ENCODE data around the gene GON7. TPM values are rescaled to one million over a fixed set of nuclear protein-coding genes. Genes with fewer than 3 reads are reported as not detected.

The GON7 gene
- total and polyA plus RNA-seq, 2 of the 8 experiments (the other 6 are each of a cell fraction or from before 2014, with no cell fraction given) = 3.8 to 9.9 TPM

DNA sequence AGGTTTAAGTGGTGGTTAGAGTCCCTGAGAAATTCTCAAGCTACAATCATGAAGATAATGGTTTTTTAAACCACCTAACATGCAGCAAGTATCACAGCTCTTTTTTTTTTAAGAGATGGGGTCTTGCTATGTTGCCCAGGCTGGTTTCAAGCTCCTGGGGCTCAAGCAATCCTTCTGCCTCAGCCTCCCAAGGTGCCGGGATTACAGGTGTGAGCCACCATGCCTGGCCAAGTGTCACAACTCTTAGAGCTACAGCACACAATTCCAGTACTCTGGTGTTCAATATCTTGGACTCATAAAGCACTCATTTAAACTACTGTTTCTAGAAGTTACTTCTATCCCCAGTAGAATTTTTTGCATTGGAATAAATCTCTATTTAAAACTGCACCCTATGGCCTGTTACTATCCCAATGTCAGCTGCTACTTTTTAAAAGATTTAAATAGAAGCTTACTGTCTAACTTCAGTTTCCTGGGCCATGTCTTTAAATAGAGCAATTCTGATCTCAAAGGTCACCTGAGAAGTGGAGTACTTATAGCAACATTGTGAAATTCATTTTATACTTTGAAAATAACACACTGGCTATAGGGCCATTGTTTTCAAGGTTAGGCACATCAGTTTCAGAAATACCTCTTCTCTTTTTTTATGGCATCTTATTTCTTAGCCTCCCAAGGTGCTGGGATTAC lies 11.4 kb downstream of the GON7 start:
- Histone ChIP-seq H3K36me3 (ENCODE audit: control insufficient read depth in 2 of 4, insufficient read depth in 4 of 4, low read length in 3 of 4) (no peaks in the 10 kb centered on the region), H3K4me3 (ENCODE audit: extremely low read depth in 1 of 4, insufficient read depth in 2 of 4, low read depth in 3 of 4, low read length in 4 of 4) (no peak overlapping the region), H3K23me2 (ENCODE audit: low read depth, low read length) (no peaks in the 10 kb centered on the region), H3K27me3 (replicated peaks in 1 of 4; ENCODE audit: control insufficient read depth in 3 of 4, extremely low read depth in 1 of 4, insufficient read depth in 3 of 4, low read length in 3 of 4) (no peaks in the 10 kb centered on the region), H3K4me2 (ENCODE audit: insufficient read depth in 1 of 2, low read depth in 2 of 2, low read length in 2 of 2) (no peak overlapping the region), H3K56ac (replicated peaks; ENCODE audit: insufficient read length, low read depth, low read length) (no peak overlapping the region), H3K18ac (ENCODE audit: extremely low read depth, low read length) (no peak overlapping the region), H3K27ac (ENCODE audit: low read depth, low read length) (no peak overlapping the region), H2BK5ac (ENCODE audit: low read depth, low read length) (no peak overlapping the region), H3K4ac (replicated peaks; ENCODE audit: insufficient read length, low read depth, low read length) (no peak overlapping the region), H3K4me1 (replicated peaks in 1 of 4; ENCODE audit: control insufficient read depth in 3 of 4, insufficient read depth in 4 of 4, low read length in 3 of 4) (no peaks in the 10 kb centered on the region), H3K9me3 (ENCODE audit: insufficient read depth in 2 of 2, low read depth in 1 of 2, low read length in 1 of 2) (no peaks in the 10 kb centered on the region), H3K9ac (replicated peaks in 1 of 4; ENCODE audit: extremely low read depth in 1 of 4, low read depth in 3 of 4, low read length in 3 of 4) (no peak overlapping the region), H4K5ac (ENCODE audit: insufficient read length, low read depth, low read length) (no peak overlapping the region), H4K91ac (replicated peaks; ENCODE audit: insufficient read length, low read length) (no peak overlapping the region), H2AK5ac (ENCODE audit: low read depth, low read length) (no peak overlapping the region), H2BK20ac (ENCODE audit: low read length) (no peak overlapping the region), H3K23ac (ENCODE audit: insufficient read length) (no peak overlapping the region), H2AFZ (ENCODE audit: low read length) (no peak overlapping the region), H3K79me1 (ENCODE audit: low read depth, low read length) (no peaks in the 10 kb centered on the region), H2BK15ac (ENCODE audit: low read length) (no peak overlapping the region), H2BK12ac (ENCODE audit: low read depth, low read length) (no peak overlapping the region), H2BK120ac (replicated peaks; ENCODE audit: low read depth, low read length) (no peak overlapping the region), H4K20me1 (replicated peaks in 1 of 2; ENCODE audit: control insufficient read depth in 1 of 2, insufficient read depth in 2 of 2, low read length in 2 of 2) (no peaks in the 10 kb centered on the region), H3K14ac (ENCODE audit: insufficient read length) (no peak overlapping the region), H3K79me2 (ENCODE audit: control insufficient read depth in 1 of 2, insufficient read depth in 2 of 2, low read length in 2 of 2) (no peaks in the 10 kb centered on the region), H4K8ac (ENCODE audit: extremely low read depth, insufficient read depth, low read length) (no peak overlapping the region)
- 100% methylated on average over 1 of the region's 1 CpG; no CpG with 5 or more reads in 1 of the 2 experiments for WGBS, 2 experiments (ENCODE audit: extremely low coverage in 1 of 2, insufficient coverage in 1 of 2, insufficient read length in 1 of 2, insufficient replicate concordance in 2 of 2, low coverage in 1 of 2, low lambda C conversion rate in 2 of 2, missing lambda C conversion rate in 1 of 2)
- POLR2A ChIA-PET (ENCODE audit: partially characterized antibody) = interaction anchor here (0.8 to 1.1 kb wide), 3 partner anchors 10 to 11 kb away, joined by 3 to 4 read pairs (median 4); partner anchors contain the start of genes LYSET and MOAP1
- FAIRE-seq = no peak
- CTCF ChIA-PET (ENCODE audit: partially characterized antibody) = interaction anchor here (0.6 to 2.6 kb wide), 5 partner anchors 11 to 452 kb away, joined by 3 to 10 read pairs (median 3); partner anchors contain the start of genes GON7, MOAP1 and UBR7
- DNase-seq (ENCODE audit: low read depth in 1 of 2, low spot score in 2 of 2) = no peak
- TF ChIP-seq CBX8 (IDR thresholded peaks at IDR 0.05; ENCODE audit: borderline replicate concordance, low read depth, low read length) (no peak), EZH2 (IDR thresholded peaks at IDR 0.05; ENCODE audit: low read depth, low read length, severe bottlenecking) (no peak), TCF12 (IDR thresholded peaks at IDR 0.05; ENCODE audit: low read depth, low read length) (no peak)
